ENCODE measurements around the gene TMEM60.

TMEM60 gene

DNA sequence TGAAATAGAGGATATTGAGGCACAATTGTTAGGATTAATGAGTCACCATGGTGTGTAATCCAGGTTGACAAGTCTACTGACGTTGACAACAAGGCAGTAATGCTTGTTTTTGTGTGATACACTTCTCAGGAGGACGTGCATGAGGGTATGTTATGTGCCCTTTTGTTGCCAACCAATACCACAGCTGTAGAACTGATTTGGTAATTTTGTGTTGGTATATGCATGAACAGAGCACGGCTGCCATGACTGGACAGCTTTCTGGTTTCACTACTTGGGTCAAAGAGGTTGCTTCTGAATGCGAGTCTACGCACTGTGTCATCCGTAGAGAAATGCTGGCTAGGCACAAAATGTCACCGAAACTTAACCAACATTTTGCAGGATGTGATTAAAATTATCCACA, 33.2 kb upstream of the TMEM60 start:
- TF ChIP-seq, protein P1, sequence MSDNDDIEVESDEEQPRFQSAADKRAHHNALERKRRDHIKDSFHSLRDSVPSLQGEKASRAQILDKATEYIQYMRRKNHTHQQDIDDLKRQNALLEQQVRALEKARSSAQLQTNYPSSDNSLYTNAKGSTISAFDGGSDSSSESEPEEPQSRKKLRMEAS (IDR thresholded peaks at IDR 0.05): no peak
- TF ChIP-seq EGR1 (IDR thresholded peaks at IDR 0.05): no peak
- TF ChIP-seq TEAD4 (IDR thresholded peaks at IDR 0.05): no peak
- TF ChIP-seq, protein P2, sequence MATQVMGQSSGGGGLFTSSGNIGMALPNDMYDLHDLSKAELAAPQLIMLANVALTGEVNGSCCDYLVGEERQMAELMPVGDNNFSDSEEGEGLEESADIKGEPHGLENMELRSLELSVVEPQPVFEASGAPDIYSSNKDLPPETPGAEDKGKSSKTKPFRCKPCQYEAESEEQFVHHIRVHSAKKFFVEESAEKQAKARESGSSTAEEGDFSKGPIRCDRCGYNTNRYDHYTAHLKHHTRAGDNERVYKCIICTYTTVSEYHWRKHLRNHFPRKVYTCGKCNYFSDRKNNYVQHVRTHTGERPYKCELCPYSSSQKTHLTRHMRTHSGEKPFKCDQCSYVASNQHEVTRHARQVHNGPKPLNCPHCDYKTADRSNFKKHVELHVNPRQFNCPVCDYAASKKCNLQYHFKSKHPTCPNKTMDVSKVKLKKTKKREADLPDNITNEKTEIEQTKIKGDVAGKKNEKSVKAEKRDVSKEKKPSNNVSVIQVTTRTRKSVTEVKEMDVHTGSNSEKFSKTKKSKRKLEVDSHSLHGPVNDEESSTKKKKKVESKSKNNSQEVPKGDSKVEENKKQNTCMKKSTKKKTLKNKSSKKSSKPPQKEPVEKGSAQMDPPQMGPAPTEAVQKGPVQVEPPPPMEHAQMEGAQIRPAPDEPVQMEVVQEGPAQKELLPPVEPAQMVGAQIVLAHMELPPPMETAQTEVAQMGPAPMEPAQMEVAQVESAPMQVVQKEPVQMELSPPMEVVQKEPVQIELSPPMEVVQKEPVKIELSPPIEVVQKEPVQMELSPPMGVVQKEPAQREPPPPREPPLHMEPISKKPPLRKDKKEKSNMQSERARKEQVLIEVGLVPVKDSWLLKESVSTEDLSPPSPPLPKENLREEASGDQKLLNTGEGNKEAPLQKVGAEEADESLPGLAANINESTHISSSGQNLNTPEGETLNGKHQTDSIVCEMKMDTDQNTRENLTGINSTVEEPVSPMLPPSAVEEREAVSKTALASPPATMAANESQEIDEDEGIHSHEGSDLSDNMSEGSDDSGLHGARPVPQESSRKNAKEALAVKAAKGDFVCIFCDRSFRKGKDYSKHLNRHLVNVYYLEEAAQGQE (IDR thresholded peaks at IDR 0.05; ENCODE audit: low read depth): no peak
- TF ChIP-seq RAD21 (IDR thresholded peaks at IDR 0.05; ENCODE audit: low read depth): no peak
- TF ChIP-seq, protein P3, sequence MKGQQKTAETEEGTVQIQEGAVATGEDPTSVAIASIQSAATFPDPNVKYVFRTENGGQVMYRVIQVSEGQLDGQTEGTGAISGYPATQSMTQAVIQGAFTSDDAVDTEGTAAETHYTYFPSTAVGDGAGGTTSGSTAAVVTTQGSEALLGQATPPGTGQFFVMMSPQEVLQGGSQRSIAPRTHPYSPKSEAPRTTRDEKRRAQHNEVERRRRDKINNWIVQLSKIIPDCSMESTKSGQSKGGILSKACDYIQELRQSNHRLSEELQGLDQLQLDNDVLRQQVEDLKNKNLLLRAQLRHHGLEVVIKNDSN (IDR thresholded peaks at IDR 0.05): no peak
- no peak for TF ChIP-seq TAF1 (IDR thresholded peaks at IDR 0.05; ENCODE audit: low read depth)
- no peak for TF ChIP-seq CEBPB (IDR thresholded peaks at IDR 0.05)
- TF ChIP-seq NFIC (IDR thresholded peaks at IDR 0.05): no peak
- TF ChIP-seq ZBTB7A (IDR thresholded peaks at IDR 0.05; ENCODE audit: low read depth): no peak
- no peak for TF ChIP-seq EP300 (IDR thresholded peaks at IDR 0.05; ENCODE audit: borderline replicate concordance)
- no peak for TF ChIP-seq YY1 (IDR thresholded peaks at IDR 0.05; ENCODE audit: low read depth)
- no peak for TF ChIP-seq FOXM1 (IDR thresholded peaks at IDR 0.05; ENCODE audit: borderline replicate concordance, low read depth)
- no peak for TF ChIP-seq CREB1 (IDR thresholded peaks at IDR 0.05; ENCODE audit: low read depth)
- no peak for TF ChIP-seq TCF12 (IDR thresholded peaks at IDR 0.05; ENCODE audit: low read depth)

DNA sequence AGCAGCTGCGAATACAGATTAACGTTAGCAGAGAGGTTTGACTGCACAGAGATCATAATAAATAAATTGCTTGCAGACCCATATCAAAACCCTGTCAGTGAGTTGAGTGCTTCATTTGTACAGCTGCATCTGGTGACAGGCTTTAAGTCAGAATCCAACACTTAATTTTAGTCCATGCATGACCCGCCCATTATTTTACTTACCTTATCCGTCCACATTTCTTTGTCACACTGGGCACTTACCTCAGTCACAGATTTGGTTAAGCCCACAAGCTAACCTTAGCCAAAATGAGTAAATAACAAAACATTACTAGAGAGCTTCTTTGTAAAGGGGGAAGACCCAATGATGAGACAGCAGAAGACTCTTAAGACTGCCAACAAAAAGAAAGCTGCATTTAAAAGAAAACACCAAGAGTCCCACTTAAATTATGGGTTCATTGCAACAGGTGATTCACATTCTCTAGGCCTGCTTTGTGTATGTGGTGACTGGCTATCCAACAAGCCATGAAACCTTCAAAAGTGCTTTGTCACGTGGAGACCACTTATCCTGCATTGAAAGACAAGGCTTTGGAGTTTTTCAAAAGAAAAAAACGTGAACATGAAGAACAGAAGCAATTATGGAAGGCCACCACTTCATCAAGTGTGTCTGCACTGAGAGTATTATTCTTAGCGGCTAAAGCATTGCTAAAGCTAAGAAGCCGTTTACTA, 32.6 kb upstream of the TMEM60 start:
- TF ChIP-seq YY1 (IDR thresholded peaks at IDR 0.05; ENCODE audit: low read depth): no peak
- no peak for TF ChIP-seq TCF12 (IDR thresholded peaks at IDR 0.05; ENCODE audit: low read depth)
- no peak for TF ChIP-seq TAF1 (IDR thresholded peaks at IDR 0.05; ENCODE audit: low read depth)
- no peak for TF ChIP-seq EP300 (IDR thresholded peaks at IDR 0.05; ENCODE audit: borderline replicate concordance)
- no peak for TF ChIP-seq FOXM1 (IDR thresholded peaks at IDR 0.05; ENCODE audit: borderline replicate concordance, low read depth)
- no peak for TF ChIP-seq CREB1 (IDR thresholded peaks at IDR 0.05; ENCODE audit: low read depth)
- no peak for TF ChIP-seq TEAD4 (IDR thresholded peaks at IDR 0.05)
- TF ChIP-seq, protein P1 (IDR thresholded peaks at IDR 0.05): no peak

DNA sequence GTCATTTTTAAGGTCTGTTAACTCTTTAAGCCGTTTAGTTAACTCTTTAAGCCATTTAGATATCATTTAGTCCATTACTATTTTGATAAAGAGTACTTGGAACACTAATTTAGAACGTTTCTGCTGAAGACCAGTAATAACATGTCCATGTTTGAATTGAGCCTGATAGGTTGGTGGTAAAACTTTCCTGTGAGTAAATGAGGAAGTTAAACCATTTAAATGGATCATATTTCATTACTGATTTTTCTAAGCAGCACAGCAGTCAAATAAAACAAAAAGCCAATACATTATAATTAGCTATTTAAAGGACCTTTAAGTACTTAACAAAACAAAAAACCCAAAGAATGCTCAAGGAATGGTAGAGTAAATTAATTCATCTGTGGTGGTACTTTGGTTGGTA, 29.8 kb upstream of the TMEM60 start:
- TF ChIP-seq EGR1 (IDR thresholded peaks at IDR 0.05): no peak
- no peak for TF ChIP-seq TEAD4 (IDR thresholded peaks at IDR 0.05)
- TF ChIP-seq NFIC (IDR thresholded peaks at IDR 0.05): no peak
- TF ChIP-seq, protein P2 (IDR thresholded peaks at IDR 0.05; ENCODE audit: low read depth): no peak
- no peak for TF ChIP-seq RAD21 (IDR thresholded peaks at IDR 0.05; ENCODE audit: low read depth)
- TF ChIP-seq, protein P1 (IDR thresholded peaks at IDR 0.05): no peak
- TF ChIP-seq, protein P3 (IDR thresholded peaks at IDR 0.05): no peak
- no peak for TF ChIP-seq TCF12 (IDR thresholded peaks at IDR 0.05; ENCODE audit: low read depth)
- TF ChIP-seq FOXM1 (IDR thresholded peaks at IDR 0.05; ENCODE audit: borderline replicate concordance, low read depth): no peak
- no peak for TF ChIP-seq YY1 (IDR thresholded peaks at IDR 0.05; ENCODE audit: low read depth)
- TF ChIP-seq CEBPB (IDR thresholded peaks at IDR 0.05): no peak
- no peak for TF ChIP-seq ZBTB7A (IDR thresholded peaks at IDR 0.05; ENCODE audit: low read depth)
- TF ChIP-seq CREB1 (IDR thresholded peaks at IDR 0.05; ENCODE audit: low read depth): no peak
- no peak for TF ChIP-seq EP300 (IDR thresholded peaks at IDR 0.05; ENCODE audit: borderline replicate concordance)
- no peak for TF ChIP-seq TAF1 (IDR thresholded peaks at IDR 0.05; ENCODE audit: low read depth)

DNA sequence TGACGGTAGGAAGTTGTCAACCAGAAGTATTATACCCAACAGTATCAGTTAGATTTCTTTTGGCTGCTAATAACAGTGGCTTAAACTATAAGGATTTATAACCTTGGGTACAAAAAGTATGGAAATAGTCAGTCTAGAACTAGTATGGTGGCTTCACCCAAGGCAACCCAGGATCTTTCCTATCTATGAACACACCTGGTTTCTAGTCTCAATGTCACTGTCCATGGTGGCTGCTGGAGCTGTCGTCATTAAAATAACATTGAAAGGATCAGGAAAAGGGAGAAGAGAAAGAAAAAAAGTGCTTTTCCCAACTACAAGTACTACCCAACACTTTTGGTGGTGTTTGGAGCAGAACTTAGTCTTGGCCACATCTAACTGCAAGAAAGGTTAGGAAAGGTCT, 28.1 kb upstream of the TMEM60 start:
- TF ChIP-seq, protein P2 (IDR thresholded peaks at IDR 0.05; ENCODE audit: low read depth): peak; percentile 73
- TF ChIP-seq TEAD4 (IDR thresholded peaks at IDR 0.05): no peak
